LHCN-M2 (cell line): Measurements from ENCODE around the gene AURKA. TPM values are rescaled to one million over a fixed set of nuclear protein-coding genes. Genes with fewer than 3 reads are reported as not detected.

ENCODE experiments used
- total RNA-seq: library from RNA; depleted of rRNA; stranded (reverse); fragments of >200 nt; gene quantifications from 2 replicates; pipeline ENCODE4 v1.2.3, GENCODE V29; 2014; rRNA removed

Gene AURKA
- total RNA-seq, 1 experiment from 2014 or later, result 130 TPM

Other genes starting within 250 kb of the AURKA start
- not detected in 2 replicates for gene MC3R, start 143.5 kb downstream of the AURKA start, total RNA-seq
- gene FAM210B, start 33.2 kb downstream of the AURKA start, total RNA-seq, result 31.6 and 42.4 TPM in 2 replicates
- 46.5 and 54.4 TPM in 2 replicates for gene CSTF1, start 430 bp upstream of the AURKA start, total RNA-seq
- gene CASS4, start 20.0 kb upstream of the AURKA start, total RNA-seq, result 1.2 and 3.8 TPM in 2 replicates
- gene RTF2, start 76.4 kb upstream of the AURKA start, total RNA-seq, result 77.2 and 81.4 TPM in 2 replicates
- gene FAM209A, start 132.5 kb upstream of the AURKA start, total RNA-seq, result not detected in 2 replicates
- not detected in 2 replicates for gene FAM209B, start 141.0 kb upstream of the AURKA start, total RNA-seq
- not detected in 2 replicates for gene TFAP2C, start 237.1 kb upstream of the AURKA start, total RNA-seq